Inflammatory macrophage treated with lipopolysaccharide for 1 hour (primary cell): ENCODE measurements around the gene NLRP6.
"Not testable (repeated sequence)": the region's sequence is repeated elsewhere in the genome, so short reads cannot be mapped to it uniquely, and the experiment has no call there.

Experiments
- DNase-seq, 2 donors: peaks; one replicate each; pipeline ENCODE4 v3.0.0-alpha.2; 2020 to 2022

NLRP6 gene

DNA sequence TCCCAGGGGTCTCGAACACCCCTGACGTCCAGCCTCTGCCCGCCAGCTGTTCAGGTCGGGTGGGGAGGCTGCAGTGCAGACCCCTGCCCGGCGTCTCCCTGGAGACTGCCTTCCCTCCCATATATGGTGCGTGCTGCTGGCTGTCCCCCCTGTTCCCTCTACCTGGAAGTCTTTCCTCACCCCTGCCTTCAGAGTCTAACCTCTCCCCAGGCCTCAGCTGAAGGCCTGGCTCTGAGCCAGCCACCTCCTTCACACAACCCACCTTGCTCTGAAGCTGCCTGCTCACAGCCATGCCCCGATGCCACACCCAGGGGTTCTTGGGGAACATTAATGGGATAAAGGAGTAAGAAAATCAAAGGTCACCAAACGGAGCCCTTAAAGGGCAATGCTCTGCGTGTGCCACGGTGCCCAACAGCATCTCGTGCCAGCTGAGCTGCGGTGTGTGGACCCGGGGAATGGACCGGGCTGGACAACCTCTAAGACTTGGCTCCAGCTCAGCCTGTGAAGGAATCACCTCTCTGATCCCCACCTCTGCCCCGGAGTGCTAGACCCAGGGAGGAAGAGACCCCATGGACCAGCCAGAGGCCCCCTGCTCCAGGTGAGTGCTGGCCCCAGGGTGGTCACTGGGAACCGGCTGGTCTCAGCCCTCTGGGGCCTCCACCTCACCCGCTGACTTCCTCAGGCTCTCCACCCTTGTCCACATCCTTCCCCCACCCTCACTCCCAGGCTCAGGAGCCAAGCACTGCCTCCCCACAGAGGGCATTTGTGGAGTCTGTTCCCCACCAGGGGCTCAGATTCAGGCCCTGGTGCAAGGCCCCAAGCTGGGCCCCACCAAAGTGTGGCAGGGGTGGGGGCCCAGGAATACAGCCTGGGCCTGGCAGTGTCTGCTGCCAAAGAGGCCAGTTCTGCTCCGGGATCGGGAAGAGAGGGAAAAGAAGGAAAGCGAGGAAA is at the start of gene NLRP6:
NLRP6 (plus strand) TSS at position 407 of the 951 bp plus-strand sequence; CDS start at position 570, 163 bp downstream.
- no peak for DNase-seq

- DNase-seq = no peak
Measured at GRCh38 chr11:230431-230830, 47.8 kb upstream of the NLRP6 start.

GRCh38 chr11:232783-233565 is 45.2 kb upstream of the NLRP6 start:
- no peak for DNase-seq

- no peak for DNase-seq
Measured at GRCh38 chr11:235180-235579, 43.0 kb upstream of the NLRP6 start.

DNA sequence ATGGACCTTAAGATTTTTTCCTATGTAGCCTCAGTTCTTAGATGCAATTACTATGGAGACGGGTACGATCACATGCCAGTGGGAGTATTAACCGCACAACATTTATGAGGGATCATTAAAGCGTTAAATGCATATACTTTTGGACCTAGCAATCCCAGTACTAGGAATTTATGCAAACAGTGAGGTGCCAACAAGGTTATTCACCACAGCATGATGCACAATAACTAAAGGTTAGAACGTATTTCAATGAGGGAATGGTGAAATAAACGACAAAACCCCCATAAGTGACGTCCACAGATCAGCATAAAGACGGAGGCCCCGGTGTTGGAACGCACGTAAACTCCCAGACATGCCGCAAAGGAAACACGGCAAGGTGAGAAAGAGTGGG is 42.6 kb upstream of the NLRP6 start:
- DNase-seq = no peak

- DNase-seq = peak; percentile 6
Measured at GRCh38 chr11:235997-236773, 42.0 kb upstream of the NLRP6 start, which contains the start of gene SIRT3. Gene SIRT3, minus strand, starts transcription at chr11:236342. Its CDS starts 14 bp downstream, at chr11:236328.

DNA sequence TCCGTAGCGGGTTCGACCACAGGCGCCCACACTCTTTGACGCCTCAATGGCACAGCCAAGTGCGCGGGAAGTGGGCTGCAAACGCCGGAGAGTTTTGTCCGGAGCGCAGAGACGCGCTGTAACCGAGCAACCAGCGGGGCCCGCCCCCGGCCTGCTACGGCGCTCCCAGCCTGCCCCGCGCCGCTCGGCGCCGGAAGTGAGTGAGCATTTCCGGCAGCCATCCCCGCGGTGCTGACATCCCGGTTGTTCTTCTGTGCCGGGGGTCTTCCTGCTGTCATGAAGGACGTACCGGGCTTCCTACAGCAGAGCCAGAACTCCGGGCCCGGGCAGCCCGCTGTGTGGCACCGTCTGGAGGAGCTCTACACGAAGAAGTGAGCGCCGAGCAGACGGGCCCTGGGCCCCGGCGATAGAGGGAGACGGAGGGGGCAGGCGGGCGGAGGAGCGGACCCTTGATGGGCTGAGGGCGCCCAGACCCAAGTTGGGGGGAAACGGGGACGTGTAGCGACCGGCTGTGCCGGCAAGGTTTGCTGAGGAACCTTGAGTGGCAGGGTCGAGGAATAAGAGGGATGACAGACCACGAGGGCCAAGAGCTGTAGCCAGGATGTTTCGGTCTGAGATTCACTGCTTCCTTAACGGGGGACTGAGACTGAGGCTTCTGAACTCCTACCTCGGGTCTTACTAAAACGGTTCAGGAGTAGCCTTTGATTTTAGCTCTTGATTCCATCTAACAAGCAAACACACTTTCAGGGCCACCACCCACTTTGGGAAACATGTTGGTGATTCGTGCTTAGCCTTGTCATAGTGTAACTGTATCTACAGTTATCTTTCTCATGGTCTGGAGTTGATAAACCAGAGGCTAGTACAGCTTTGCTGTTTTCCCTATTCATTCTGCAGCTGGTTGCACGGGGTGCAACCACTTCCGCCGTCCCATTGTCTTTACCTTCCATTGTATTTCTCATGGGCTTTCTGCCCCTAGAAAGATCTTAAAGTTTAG is 41.1 kb upstream of the NLRP6 start, which contains the start of gene PSMD13:
PSMD13 (plus strand) TSS at position 203 of the 994 bp plus-strand sequence; CDS start at position 277, 74 bp downstream.
- DNase-seq = peak; percentile 93 to 95

- not testable (repeated sequence) for DNase-seq
Measured at GRCh38 chr11:238346-238745, 39.9 kb upstream of the NLRP6 start.

- DNase-seq = no peak
Measured at GRCh38 chr11:240315-240714, 37.9 kb upstream of the NLRP6 start.

GRCh38 chr11:241634-242033 is 36.6 kb upstream of the NLRP6 start:
- DNase-seq = no peak

DNA sequence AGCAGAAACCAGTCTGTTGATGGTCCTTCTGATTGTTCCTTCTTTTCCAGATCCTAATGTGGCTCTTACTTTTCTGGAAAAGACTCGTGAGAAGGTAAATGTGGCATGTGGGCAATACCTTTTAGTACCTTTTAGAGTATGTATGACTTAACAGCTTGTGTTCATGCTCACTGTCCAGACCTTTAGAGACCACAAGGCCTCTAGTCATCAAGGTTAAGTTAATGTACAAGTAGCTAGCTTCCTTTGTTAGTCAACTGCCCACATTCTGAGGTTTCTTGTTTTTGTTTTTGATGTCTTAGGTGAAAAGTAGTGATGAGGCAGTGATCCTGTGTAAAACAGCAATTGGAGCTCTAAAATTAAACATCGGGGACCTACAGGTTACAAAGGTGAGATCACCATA is 33.8 kb upstream of the NLRP6 start:
- no peak for DNase-seq

GRCh38 chr11:249062-249461 is 29.1 kb upstream of the NLRP6 start:
- no peak for DNase-seq

DNA sequence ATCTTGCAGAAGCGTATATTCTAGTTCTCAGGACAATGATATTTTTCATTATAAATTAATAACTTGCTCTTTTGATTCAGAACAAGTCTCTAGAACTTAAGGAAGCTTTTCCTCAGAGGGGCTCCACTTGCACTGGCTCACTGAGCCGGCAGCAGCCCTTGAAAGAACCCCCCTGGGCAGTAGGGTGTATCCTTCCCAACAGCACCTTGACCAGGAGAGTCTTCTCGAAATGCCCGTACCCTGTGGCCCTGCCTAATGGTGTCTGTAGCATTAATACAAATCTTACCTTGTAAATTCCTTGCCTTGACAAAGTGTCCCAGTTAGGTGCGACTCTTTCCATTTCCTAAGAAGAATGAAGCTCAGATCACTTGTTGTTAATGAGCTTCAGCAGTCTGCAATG is 27.9 kb upstream of the NLRP6 start:
- DNase-seq = no peak

- DNase-seq = peak; percentile 12 to 76
Measured at GRCh38 chr11:250740-251299, 27.4 kb upstream of the NLRP6 start.

- no peak for DNase-seq
Measured at GRCh38 chr11:251550-251949, 26.7 kb upstream of the NLRP6 start.

GRCh38 chr11:252666-253065 is 25.5 kb upstream of the NLRP6 start:
- DNase-seq = no peak

- DNase-seq = no peak
Measured at GRCh38 chr11:253160-253885, 24.9 kb upstream of the NLRP6 start.

DNA sequence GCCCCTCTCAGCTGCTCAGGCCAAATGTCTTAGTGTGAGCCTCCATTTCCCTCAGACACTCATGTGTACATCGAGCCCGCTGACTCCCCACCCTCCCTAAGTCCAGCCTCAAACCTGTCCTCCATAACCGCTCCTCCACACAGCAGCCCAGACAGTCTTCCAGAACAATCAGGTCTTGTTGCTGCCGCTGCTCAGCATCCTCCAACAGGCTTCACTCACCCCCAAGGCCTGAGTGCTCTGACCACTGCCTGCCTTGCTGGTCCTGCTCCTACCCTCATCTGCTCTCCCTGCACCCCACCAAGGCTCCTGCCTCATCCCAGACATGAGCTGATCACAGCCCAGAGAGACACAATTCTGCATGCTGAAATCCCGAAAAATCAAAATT is 24.3 kb upstream of the NLRP6 start:
- no peak for DNase-seq

- no peak for DNase-seq
Measured at GRCh38 chr11:255176-255575, 23.0 kb upstream of the NLRP6 start.

- DNase-seq = no peak
Measured at GRCh38 chr11:255816-256215, 22.4 kb upstream of the NLRP6 start.
